Ovary (tissue), 3 donors: ENCODE data around the gene AP3M1.

Source experiments
- CTCF ChIP-seq, 3 donors: fragments of 450-650 bp in 2 of 3; fragments of 200-600 bp in 1 of 3; IDR thresholded peaks; one replicate each; pipeline versions ENCODE4 v1.5.1 to v1.8.0; 2016 to 2022; ENCODE audit warnings: antibody characterized with exemption in 3 of 3, mild to moderate bottlenecking in 1 of 3
- EP300 ChIP-seq: sonication (generic); formaldehyde crosslinking; IDR thresholded peaks from one replicate; pipeline ENCODE4 v1.6.1; 2017; ENCODE audit warnings: antibody characterized with exemption
- POLR2A ChIP-seq: fragments of 450-650 bp; IDR thresholded peaks from one replicate; pipeline ENCODE4 v1.6.1; 2017; ENCODE audit warnings: antibody characterized with exemption, mild to moderate bottlenecking, moderate library complexity
- donor health status: DM: no; HTN: no; CAD: no.

- no peak for TF ChIP-seq CTCF (IDR thresholded peaks at IDR 0.05)
- TF ChIP-seq POLR2A: no peak
- TF ChIP-seq EP300: no peak
These were observed 50.8 kb downstream of the AP3M1 start for GRCh38 chr10:74099836-74100235.
